ENCODE measurements around the gene CNN1. TPM values are rescaled to one million over a fixed set of nuclear protein-coding genes. Genes with fewer than 3 reads are reported as not detected.

CNN1 gene
- total RNA-seq: not detected

GRCh38 chr19:11538232-11539036 lies at the start of gene CNN1:
Gene CNN1, plus strand, starts transcription at chr19:11538851. Its CDS starts 77 bp downstream, at chr19:11538928.
- DNase-seq: no peak
- H3K27ac Mint-ChIP-seq: no peak within 1 kb of the TSS

GRCh38 chr19:11489378-11489777 lies 49.3 kb upstream of the CNN1 start:
- ATAC-seq (replicated peaks in 1 of 2) (no peak), DNase-seq (no peak)
- Mint-ChIP-seq H3K4me1 (ENCODE audit: low read depth) (no peaks in the 10 kb centered on the region), H3K27ac (no peak overlapping the region), H3K4me3 (no peak overlapping the region), H3K36me3 (ENCODE audit: insufficient read depth in 2 of 2) (no peaks in the 10 kb centered on the region), H3K9me3 (no peaks in the 10 kb centered on the region), H3K27me3 (ENCODE audit: low read depth) (no peaks in the 10 kb centered on the region)

More at GRCh38 chr19:11538232-11539036, at the start of gene CNN1:
- Mint-ChIP-seq H3K4me3 (no peak within 1 kb of the TSS), H3K36me3 (ENCODE audit: insufficient read depth in 2 of 2) (no peaks in the 10 kb centered on the region), H3K9me3 (no peaks in the 10 kb centered on the region), H3K4me1 (ENCODE audit: low read depth) (peaks cover 12% of the 10 kb centered on the region), H3K27me3 (ENCODE audit: low read depth) (peaks cover 30% of the 10 kb centered on the region)
- ATAC-seq (replicated peaks in 1 of 2): no peak

GRCh38 chr19:11494634-11495285 lies 43.9 kb upstream of the CNN1 start:
- H3K4me1 Mint-ChIP-seq (ENCODE audit: low read depth): no peaks in the 10 kb centered on the region
- H3K27me3 Mint-ChIP-seq (ENCODE audit: low read depth): no peaks in the 10 kb centered on the region
- DNase-seq (no peak), ATAC-seq (replicated peaks in 1 of 2) (no peak)
- H3K36me3 Mint-ChIP-seq (ENCODE audit: insufficient read depth in 2 of 2): no peaks in the 10 kb centered on the region
- no peak overlapping the region for H3K27ac Mint-ChIP-seq
- no peak overlapping the region for H3K4me3 Mint-ChIP-seq
- H3K9me3 Mint-ChIP-seq: no peaks in the 10 kb centered on the region

GRCh38 chr19:11495481-11495880 lies 43.2 kb upstream of the CNN1 start:
- no peaks in the 10 kb centered on the region for H3K9me3 Mint-ChIP-seq
- H3K36me3 Mint-ChIP-seq (ENCODE audit: insufficient read depth in 2 of 2): no peaks in the 10 kb centered on the region
- no peaks in the 10 kb centered on the region for H3K4me1 Mint-ChIP-seq (ENCODE audit: low read depth)
- no peaks in the 10 kb centered on the region for H3K27me3 Mint-ChIP-seq (ENCODE audit: low read depth)
- ATAC-seq (replicated peaks in 1 of 2) (no peak), DNase-seq (no peak)
- H3K27ac Mint-ChIP-seq: no peak overlapping the region
- no peak overlapping the region for H3K4me3 Mint-ChIP-seq

GRCh38 chr19:11495885-11496284 lies 42.8 kb upstream of the CNN1 start:
- H3K27ac Mint-ChIP-seq: no peak overlapping the region
- H3K4me1 Mint-ChIP-seq (ENCODE audit: low read depth): no peaks in the 10 kb centered on the region
- no peaks in the 10 kb centered on the region for H3K36me3 Mint-ChIP-seq (ENCODE audit: insufficient read depth in 2 of 2)
- DNase-seq: no peak
- no peak overlapping the region for H3K4me3 Mint-ChIP-seq
- H3K9me3 Mint-ChIP-seq: no peaks in the 10 kb centered on the region
- ATAC-seq (replicated peaks in 1 of 2): no peak
- no peaks in the 10 kb centered on the region for H3K27me3 Mint-ChIP-seq (ENCODE audit: low read depth)

- Mint-ChIP-seq H3K4me3 (no peak overlapping the region), H3K9me3 (no peaks in the 10 kb centered on the region), H3K4me1 (ENCODE audit: low read depth) (no peaks in the 10 kb centered on the region), H3K27me3 (ENCODE audit: low read depth) (no peaks in the 10 kb centered on the region), H3K27ac (no peak overlapping the region), H3K36me3 (ENCODE audit: insufficient read depth in 2 of 2) (peaks cover 0 to 3% of the 10 kb centered on the region in 2 donors)
- peak; percentile 72 to 77 for DNase-seq
- peak; percentile 69 to 79 for ATAC-seq (replicated peaks in 1 of 2)
Measured at GRCh38 chr19:11496391-11497163, 42.1 kb upstream of the CNN1 start.

- ATAC-seq (replicated peaks in 1 of 2): no peak
- no peaks in the 10 kb centered on the region for H3K27me3 Mint-ChIP-seq (ENCODE audit: low read depth)
- H3K27ac Mint-ChIP-seq: no peak overlapping the region
- H3K4me1 Mint-ChIP-seq (ENCODE audit: low read depth): peaks cover under 1% of the 10 kb centered on the region
- H3K36me3 Mint-ChIP-seq (ENCODE audit: insufficient read depth in 2 of 2): peaks cover 0 to 3% of the 10 kb centered on the region in 2 donors
- H3K9me3 Mint-ChIP-seq: no peaks in the 10 kb centered on the region
- DNase-seq: no peak
- no peak overlapping the region for H3K4me3 Mint-ChIP-seq
Measured at GRCh38 chr19:11499220-11499726, 39.4 kb upstream of the CNN1 start.

- Mint-ChIP-seq H3K9me3 (no peaks in the 10 kb centered on the region), H3K4me1 (ENCODE audit: low read depth) (peaks cover 7% of the 10 kb centered on the region), H3K36me3 (ENCODE audit: insufficient read depth in 2 of 2) (peaks cover 0 to 3% of the 10 kb centered on the region in 2 donors), H3K27me3 (ENCODE audit: low read depth) (no peaks in the 10 kb centered on the region), H3K27ac (no peak overlapping the region), H3K4me3 (no peak overlapping the region)
- DNase-seq (no peak), ATAC-seq (replicated peaks in 1 of 2) (no peak)
Measured at GRCh38 chr19:11499890-11500420, 38.7 kb upstream of the CNN1 start.

GRCh38 chr19:11504502-11505031 lies 34.1 kb upstream of the CNN1 start:
- H3K4me1 Mint-ChIP-seq (ENCODE audit: low read depth): peaks cover 27% of the 10 kb centered on the region
- ATAC-seq (replicated peaks in 1 of 2): no peak
- no peaks in the 10 kb centered on the region for H3K9me3 Mint-ChIP-seq
- peak overlapping the region; percentile 44 for H3K27ac Mint-ChIP-seq
- H3K27me3 Mint-ChIP-seq (ENCODE audit: low read depth): no peaks in the 10 kb centered on the region
- H3K36me3 Mint-ChIP-seq (ENCODE audit: insufficient read depth in 2 of 2): peaks cover 0 to 3% of the 10 kb centered on the region in 2 donors
- DNase-seq: no peak
- peak overlapping the region; percentile 86 to 97 for H3K4me3 Mint-ChIP-seq

- DNase-seq (peak; percentile 98 to 99), ATAC-seq (replicated peaks in 1 of 2) (peak; percentile 94)
- H3K36me3 Mint-ChIP-seq (ENCODE audit: insufficient read depth in 2 of 2): peaks cover 0 to 3% of the 10 kb centered on the region in 2 donors
- H3K4me1 Mint-ChIP-seq (ENCODE audit: low read depth): peaks cover 27% of the 10 kb centered on the region
- no peaks in the 10 kb centered on the region for H3K9me3 Mint-ChIP-seq
- H3K27me3 Mint-ChIP-seq (ENCODE audit: low read depth): no peaks in the 10 kb centered on the region
- peak overlapping the region; percentile 86 to 97 for H3K4me3 Mint-ChIP-seq
- peak overlapping the region; percentile 44 for H3K27ac Mint-ChIP-seq
Measured at GRCh38 chr19:11505032-11505503, 33.6 kb upstream of the CNN1 start.

GRCh38 chr19:11505504-11506100 lies 33.0 kb upstream of the CNN1 start, which contains the start of gene ZNF653:
Gene ZNF653, minus strand, starts transcription at chr19:11505839. Its CDS starts 53 bp downstream, at chr19:11505786.
- ATAC-seq (replicated peaks in 1 of 2): peak; percentile 76 to 77
- peak; percentile 93 to 95 for DNase-seq
- peak within 1 kb of the TSS; percentile 95 for H3K27ac Mint-ChIP-seq
- peaks cover 27% of the 10 kb centered on the region for H3K4me1 Mint-ChIP-seq (ENCODE audit: low read depth)
- peaks cover 0 to 6% of the 10 kb centered on the region in 2 donors for H3K36me3 Mint-ChIP-seq (ENCODE audit: insufficient read depth in 2 of 2)
- no peaks in the 10 kb centered on the region for H3K9me3 Mint-ChIP-seq
- peak within 1 kb of the TSS; percentile 86 to 97 for H3K4me3 Mint-ChIP-seq
- no peaks in the 10 kb centered on the region for H3K27me3 Mint-ChIP-seq (ENCODE audit: low read depth)

- H3K9me3 Mint-ChIP-seq: no peaks in the 10 kb centered on the region
- H3K4me1 Mint-ChIP-seq (ENCODE audit: low read depth): peaks cover 27% of the 10 kb centered on the region
- H3K27ac Mint-ChIP-seq: peak overlapping the region; percentile 79
- H3K36me3 Mint-ChIP-seq (ENCODE audit: insufficient read depth in 2 of 2): peaks cover 0 to 9% of the 10 kb centered on the region in 2 donors
- ATAC-seq (replicated peaks in 1 of 2) (peak; percentile 19 to 38), DNase-seq (no peak)
- H3K4me3 Mint-ChIP-seq: peak overlapping the region; percentile 86 to 97
- H3K27me3 Mint-ChIP-seq (ENCODE audit: low read depth): no peaks in the 10 kb centered on the region
Measured at GRCh38 chr19:11506101-11506555, 32.5 kb upstream of the CNN1 start.
